Keratinocyte (primary cell): ENCODE data around the gene EDEM1. TPM values are rescaled to one million over a fixed set of nuclear protein-coding genes. Genes with fewer than 3 reads are reported as not detected.

ENCODE experiments used
- DNase-seq: peaks from one replicate; pipeline ENCODE4 v3.0.0-alpha.2; 2011; ENCODE audit warnings: low read depth, missing footprints, low spot score
- FAIRE-seq: peaks from 2 replicates; lab custom pipeline; 2011; peaks lifted over from hg19 to GRCh38; lab: Jason Lieb, UNC
- H2AFZ ChIP-seq: 2 replicates; pipeline ENCODE4 v1.6.0; 2012; ENCODE audit warnings: low read length, control low read depth, inconsistent platforms; ENCODE audit not compliant: control insufficient read depth
- H3K27ac ChIP-seq: 2 replicates; pipeline ENCODE4 v1.5.1; 2011; ENCODE audit warnings: low read length; ENCODE audit not compliant: control insufficient read depth, insufficient read depth
- H3K27me3 ChIP-seq: 3 replicates; pipeline ENCODE4 v1.6.0; 2011; ENCODE audit warnings: low read length; ENCODE audit not compliant: control insufficient read depth, insufficient read depth; ENCODE audit errors: extremely low read depth
- H3K36me3 ChIP-seq, 2 experiments: 2 replicates in 1 of 2; 3 replicates in 1 of 2; pipeline ENCODE4 v1.5.1; 2011; ENCODE audit warnings: low read length in 2 of 2, mild to moderate bottlenecking in 1 of 2; ENCODE audit not compliant: control insufficient read depth in 2 of 2, insufficient read depth in 2 of 2; ENCODE audit errors: extremely low read depth in 1 of 2
- H3K4me1 ChIP-seq: 3 replicates; pipeline ENCODE4 v1.5.1; 2011; ENCODE audit warnings: low read length; ENCODE audit not compliant: control insufficient read depth, insufficient read depth; ENCODE audit errors: extremely low read depth
- H3K4me2 ChIP-seq: 3 replicates; pipeline ENCODE4 v1.6.0; 2011; ENCODE audit warnings: low read depth, low read length; ENCODE audit not compliant: control insufficient read depth, insufficient read depth; ENCODE audit errors: extremely low read depth
- H3K4me3 ChIP-seq, 3 experiments: fragments of 200-600 bp in 1 of 3; sonication (generic) in 1 of 3; 2 replicates in 2 of 3; 3 replicates in 1 of 3; pipeline ENCODE4 v1.5.1; 2011 to 2016; ENCODE audit warnings: low read length in 3 of 3, mild to moderate bottlenecking in 3 of 3, control low read depth in 2 of 3, inconsistent platforms in 1 of 3, low read depth in 1 of 3, mixed read lengths in 1 of 3, mixed run types in 1 of 3, moderate library complexity in 1 of 3; ENCODE audit not compliant: control insufficient read depth in 2 of 3, insufficient read depth in 2 of 3; ENCODE audit errors: extremely low read depth in 1 of 3
- H3K79me2 ChIP-seq: 2 replicates; pipeline ENCODE4 v1.6.0; 2012; ENCODE audit warnings: low read length; ENCODE audit not compliant: control insufficient read depth, insufficient read depth
- H3K9ac ChIP-seq: 3 replicates; pipeline ENCODE4 v1.6.0; 2011; ENCODE audit warnings: low read length; ENCODE audit not compliant: control insufficient read depth, insufficient read depth; ENCODE audit errors: extremely low read depth
- H3K9me1 ChIP-seq: 3 replicates; pipeline ENCODE4 v1.6.0; 2011; ENCODE audit warnings: low read length; ENCODE audit not compliant: control insufficient read depth, insufficient read depth; ENCODE audit errors: extremely low read depth
- H3K9me3 ChIP-seq: 2 replicates; pipeline ENCODE4 v1.5.1; 2012; ENCODE audit warnings: low read depth, low read length; ENCODE audit not compliant: control insufficient read depth
- H4K20me1 ChIP-seq: 3 replicates; pipeline ENCODE4 v1.6.0; 2011; ENCODE audit warnings: low read length; ENCODE audit not compliant: control insufficient read depth, insufficient read depth; ENCODE audit errors: extremely low read depth
- CTCF ChIP-seq, 3 experiments: IDR thresholded peaks in 1 of 3; conservative IDR thresholded peaks in 1 of 3; optimal IDR thresholded peaks in 1 of 3; 2 replicates in 2 of 3; 3 replicates in 1 of 3; pipeline versions ENCODE3 to v1.5.1; 2011; ENCODE audit warnings: low read length in 3 of 3, mild to moderate bottlenecking in 3 of 3, moderate library complexity in 2 of 3, control low read depth in 1 of 3, inconsistent platforms in 1 of 3; ENCODE audit not compliant: insufficient read depth in 2 of 3; ENCODE audit errors: extremely low read depth in 1 of 3
- EZH2 ChIP-seq: IDR thresholded peaks from one replicate; pipeline ENCODE4 v1.6.1; 2012; ENCODE audit warnings: inconsistent platforms, mild to moderate bottlenecking, low read length, moderate library complexity
- dilution Hi-C: fragments of 300-500 bp; cut with MboI; formaldehyde crosslinking; loops from one replicate; pipeline ENCODE4 v1.7.0; 2020; ENCODE audit warnings: low sequenced_read_pairs; ENCODE audit not compliant: extremely low pct_ligation_motif_present
- polyA plus RNA-seq, 5 experiments: library from polyadenylated mRNA; depleted of rRNA in 3 of 5; stranded (reverse) in 3 of 5; stranded (forward) in 1 of 5; unstranded in 1 of 5; fragments of >200 nt; gene quantifications; 1 replicate in 1 of 5; 2 replicates in 3 of 5; 3 replicates in 1 of 5; pipeline versions ENCODE4 v1.2.1 to v1.2.3, GENCODE V29; 2011 to 2012; ENCODE audit warnings: missing spikeins in 2 of 5, low read depth in 1 of 5, low replicate concordance in 1 of 5

The EDEM1 gene
- polyA plus RNA-seq, 1 donor (not counting 4 experiments of a cell fraction or from before 2014, with no cell fraction given): 65.2 TPM

GRCh38 chr3:5264896-5265770 is 77.6 kb downstream of the EDEM1 start:
- FAIRE-seq (no peak), DNase-seq (no peak)
- Histone ChIP-seq H3K9ac (no peak overlapping the region), H3K9me3 (no peaks in the 10 kb centered on the region), H2AFZ (no peak overlapping the region), H4K20me1 (no peaks in the 10 kb centered on the region), H3K4me2 (no peak overlapping the region), H3K4me3 (no peak overlapping the region), H3K9me1 (no peaks in the 10 kb centered on the region), H3K36me3 (no peaks in the 10 kb centered on the region), H3K27ac (no peak overlapping the region), H3K79me2 (no peaks in the 10 kb centered on the region), H3K4me1 (no peaks in the 10 kb centered on the region), H3K27me3 (no peaks in the 10 kb centered on the region)
- dilution Hi-C loops: no loop called here
- TF ChIP-seq EZH2 (no peak), CTCF (optimal IDR thresholded peaks at IDR 0.05 in 1 of 3, IDR thresholded peaks at IDR 0.05 in 1 of 3, conservative IDR thresholded peaks at IDR 0.05 in 1 of 3; ENCODE audit: extremely low read depth in 1 of 3, insufficient read depth in 2 of 3, low read length in 3 of 3) (no peak)

- dilution Hi-C loops: no loop called here
- Histone ChIP-seq H4K20me1 (no peaks in the 10 kb centered on the region), H3K79me2 (no peaks in the 10 kb centered on the region), H3K4me1 (no peaks in the 10 kb centered on the region), H3K36me3 (no peaks in the 10 kb centered on the region), H3K9me1 (no peaks in the 10 kb centered on the region), H3K4me2 (no peak overlapping the region), H3K4me3 (no peak overlapping the region), H3K27ac (no peak overlapping the region), H2AFZ (no peak overlapping the region), H3K9me3 (no peaks in the 10 kb centered on the region), H3K27me3 (no peaks in the 10 kb centered on the region), H3K9ac (no peak overlapping the region)
- no peak for FAIRE-seq
- no peak for DNase-seq
- TF ChIP-seq CTCF (optimal IDR thresholded peaks at IDR 0.05 in 1 of 3, IDR thresholded peaks at IDR 0.05 in 1 of 3, conservative IDR thresholded peaks at IDR 0.05 in 1 of 3; ENCODE audit: extremely low read depth in 1 of 3, insufficient read depth in 2 of 3, low read length in 3 of 3) (no peak), EZH2 (no peak)
Observed at GRCh38 chr3:5267252-5267651, 79.7 kb downstream of the EDEM1 start.
